ENCODE data around the gene CCDC28A.

- TF ChIP-seq CTCF (IDR thresholded peaks at IDR 0.05) (no peak), EZH2phosphoT487 (IDR thresholded peaks at IDR 0.05) (no peak)
Observed at GRCh38 chr6:138833816-138834539, 60.4 kb downstream of the CCDC28A start.
